Epithelial cell of esophagus (primary cell): ENCODE data around the gene SENP1.
A peak's percentile ranks its signal among the peaks of the same experiment; 100 is the strongest.

Experiments
- DNase-seq: peaks from one replicate; pipeline ENCODE4 v3.0.0; 2010; ENCODE audit warnings: low read depth
- H3K4me3 ChIP-seq: 2 replicates; pipeline ENCODE4 v1.5.1; 2011; ENCODE audit warnings: mild to moderate bottlenecking, low read length, control low read depth
- CTCF ChIP-seq: IDR thresholded peaks from 2 replicates; pipeline ENCODE4 v1.5.1; 2011; ENCODE audit warnings: low read depth, mild to moderate bottlenecking, low read length, control low read depth, inconsistent platforms; ENCODE audit not compliant: insufficient read depth; ENCODE audit errors: missing control alignments

Gene SENP1

GRCh38 chr12:48021485-48022179 is 84.2 kb downstream of the SENP1 start:
- no peak for TF ChIP-seq CTCF
- no peak overlapping the region for H3K4me3 ChIP-seq
- DNase-seq, result peak; percentile 26

- DNase-seq, result no peak
- no peak for TF ChIP-seq CTCF
- H3K4me3 ChIP-seq, result no peak overlapping the region
These were observed 86.1 kb downstream of the SENP1 start for GRCh38 chr12:48019639-48020265.

GRCh38 chr12:48018618-48018995 is 87.3 kb downstream of the SENP1 start:
- H3K4me3 ChIP-seq, result no peak overlapping the region
- no peak for TF ChIP-seq CTCF
- DNase-seq, result no peak

GRCh38 chr12:48017921-48018617 is 87.8 kb downstream of the SENP1 start:
- TF ChIP-seq CTCF, result no peak
- no peak overlapping the region for H3K4me3 ChIP-seq
- DNase-seq, result no peak

GRCh38 chr12:48017496-48017895 is 88.4 kb downstream of the SENP1 start:
- H3K4me3 ChIP-seq, result no peak overlapping the region
- TF ChIP-seq CTCF, result no peak
- DNase-seq, result no peak

- no peak overlapping the region for H3K4me3 ChIP-seq
- DNase-seq, result no peak
- no peak for TF ChIP-seq CTCF
These were observed 89.4 kb downstream of the SENP1 start for GRCh38 chr12:48016373-48017020.
